NCI-H146 treated with DMSO at 0.1 percent for 48 hours (cell line): ENCODE data around the gene NRXN3.
A peak's percentile ranks its signal among the peaks of the same experiment; 100 is the strongest.

Experiments used
- DNase-seq: peaks from one replicate; lab custom pipeline; 2025; ENCODE audit not compliant: unreplicated experiment; lab: John Stamatoyannopoulos, UW

NRXN3 gene

DNA sequence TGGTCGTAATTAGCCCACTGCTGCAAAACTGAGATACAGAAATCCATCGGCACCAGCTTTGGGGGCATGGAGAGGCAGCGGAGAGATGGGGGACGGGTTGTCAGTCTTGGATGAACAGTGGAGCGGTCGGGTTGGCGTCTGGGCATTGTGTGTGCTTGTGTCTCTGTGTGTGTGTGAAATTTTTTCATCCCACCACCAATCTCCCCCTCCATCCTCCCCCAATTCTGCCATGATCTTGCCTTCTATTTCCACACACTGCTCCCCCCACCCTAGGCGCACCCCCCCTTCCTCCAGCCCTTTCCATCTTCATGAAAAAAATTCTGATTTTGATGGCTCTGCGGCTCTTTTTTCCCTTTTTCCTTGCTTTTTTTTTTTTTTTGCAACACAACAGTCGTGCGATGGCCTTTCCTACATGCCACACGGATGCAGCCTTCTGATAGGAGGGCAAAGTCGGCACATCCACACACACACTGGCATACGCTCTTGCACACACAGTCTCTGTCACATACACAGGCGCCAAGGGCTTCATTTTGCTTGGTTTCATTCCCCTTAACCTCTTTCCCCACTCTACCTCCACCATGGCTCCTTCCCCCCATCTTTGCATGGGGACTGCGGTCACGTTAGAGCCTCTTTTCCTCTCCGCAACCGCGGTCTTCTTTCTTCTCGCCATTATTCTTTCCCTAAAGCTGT is 3.3 kb downstream of the NRXN3 start:
- DNase-seq, result no peak

GRCh38 chr14:78175412-78175811 is 5.2 kb downstream of the NRXN3 start:
- DNase-seq, result no peak

DNA sequence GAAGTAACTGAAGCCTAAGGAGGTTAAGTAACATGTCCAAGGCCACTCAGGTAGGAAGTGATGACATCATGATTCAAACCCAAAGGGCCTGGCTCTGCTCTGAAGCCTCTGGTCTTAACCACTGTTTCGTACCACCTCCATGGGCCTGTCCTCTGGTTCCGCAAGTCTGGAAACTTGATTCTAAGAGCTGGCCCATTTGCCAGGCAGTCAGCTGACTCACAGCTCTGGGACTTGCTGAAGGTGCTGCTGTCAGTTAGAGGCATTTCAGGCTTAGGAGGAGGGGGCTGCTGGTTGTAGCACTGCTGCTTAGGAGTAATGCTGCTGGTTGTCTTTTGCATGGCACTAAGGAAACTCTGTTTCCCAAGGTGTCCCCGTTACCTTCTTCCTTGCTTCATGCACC is 7.9 kb downstream of the NRXN3 start:
- DNase-seq, result no peak

GRCh38 chr14:78178971-78179370 is 8.8 kb downstream of the NRXN3 start:
- no peak for DNase-seq

DNA sequence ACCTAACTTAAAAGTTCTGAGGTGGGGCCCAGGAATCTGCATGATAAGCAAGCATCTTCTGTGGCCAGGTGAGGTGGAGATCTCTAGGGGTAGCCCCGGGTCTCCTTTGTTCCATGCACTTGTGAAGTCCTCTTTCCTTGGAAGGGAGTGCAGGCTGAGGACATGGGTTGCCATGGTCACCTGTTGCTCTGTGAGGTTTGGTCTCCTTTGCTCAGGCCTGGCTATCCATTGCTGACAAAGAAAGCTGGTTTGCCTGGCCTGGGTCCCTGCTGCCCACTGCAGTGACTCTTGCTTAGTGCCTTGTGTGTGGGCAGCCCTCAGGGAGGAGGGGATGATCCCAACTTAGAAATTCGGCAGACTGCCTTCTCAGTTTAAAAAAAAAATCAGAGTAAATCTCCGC is 11.1 kb downstream of the NRXN3 start:
- DNase-seq, result no peak

DNA sequence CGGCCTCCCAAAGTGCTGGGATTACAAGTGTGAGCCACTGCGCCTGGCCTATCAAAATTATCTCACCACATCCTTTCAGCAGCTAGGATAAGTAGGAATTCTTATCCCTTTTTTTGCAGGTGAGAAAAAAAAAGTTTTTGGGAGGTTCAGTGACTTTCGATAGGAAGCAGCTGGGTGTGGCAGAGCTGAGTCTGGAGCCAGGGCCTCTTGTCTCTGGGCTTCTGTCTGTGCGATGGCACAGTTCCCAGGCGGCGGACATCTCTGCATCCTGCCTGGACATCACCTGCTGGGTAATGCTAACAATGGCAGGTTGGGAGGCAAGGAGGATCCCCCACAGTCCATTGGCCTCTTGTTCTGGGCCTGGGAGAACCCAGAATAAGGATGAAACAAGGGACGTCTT is 12.5 kb downstream of the NRXN3 start:
- DNase-seq, result peak; percentile 6

GRCh38 chr14:78184157-78184556 is 14.0 kb downstream of the NRXN3 start:
- no peak for DNase-seq

DNA sequence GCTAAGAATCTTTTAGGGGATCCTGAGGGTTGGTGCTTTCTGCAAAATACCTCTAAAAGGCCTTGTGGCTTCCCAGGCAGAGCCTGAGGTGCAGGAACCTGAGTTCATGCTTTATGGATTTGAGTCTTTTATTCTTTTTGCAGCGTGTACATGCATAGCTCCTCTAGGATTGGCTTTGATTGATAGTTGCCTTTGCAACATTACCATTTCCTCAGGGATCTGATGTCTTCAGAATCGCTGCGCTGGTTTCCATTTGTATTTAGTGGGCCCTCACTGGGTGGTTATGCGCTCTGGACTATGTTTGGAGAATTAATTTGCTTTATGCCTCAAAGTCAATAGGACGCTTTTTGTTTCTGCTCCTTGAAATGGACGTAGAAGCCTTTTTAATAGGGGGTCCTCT is 16.1 kb downstream of the NRXN3 start:
- no peak for DNase-seq

- DNase-seq, result no peak
Measured at GRCh38 chr14:78188882-78189281, 18.7 kb downstream of the NRXN3 start.

DNA sequence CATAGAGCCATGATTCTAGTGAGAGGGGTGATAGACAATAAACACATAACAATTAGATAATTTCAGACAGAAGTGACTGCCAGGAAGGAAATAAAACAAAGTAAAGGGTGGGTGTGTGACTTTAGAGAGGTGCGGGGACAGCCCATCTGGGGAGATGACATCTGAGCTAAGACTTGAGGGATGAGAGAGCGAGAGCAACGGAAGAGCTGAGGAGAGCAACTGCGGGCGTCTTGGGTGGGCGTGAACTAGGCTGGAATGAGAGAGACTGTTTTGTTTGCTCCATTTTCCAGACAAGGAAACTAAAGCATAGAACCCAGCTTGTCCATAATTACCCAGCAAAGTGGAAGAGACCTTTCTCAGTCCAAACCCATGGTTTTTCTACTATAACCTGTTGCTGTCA is 25.3 kb downstream of the NRXN3 start:
- no peak for DNase-seq

- DNase-seq, result no peak
Measured at GRCh38 chr14:78196323-78196722, 26.1 kb downstream of the NRXN3 start.

- DNase-seq, result no peak
Measured at GRCh38 chr14:78197051-78197450, 26.9 kb downstream of the NRXN3 start.

- no peak for DNase-seq
Measured at GRCh38 chr14:78202163-78202562, 32.0 kb downstream of the NRXN3 start.

- DNase-seq, result peak; percentile 93
Measured at GRCh38 chr14:78202976-78203375, 32.8 kb downstream of the NRXN3 start.

- no peak for DNase-seq
Measured at GRCh38 chr14:78207414-78207813, 37.2 kb downstream of the NRXN3 start.

GRCh38 chr14:78220273-78220672 is 50.1 kb downstream of the NRXN3 start:
- DNase-seq, result no peak

DNA sequence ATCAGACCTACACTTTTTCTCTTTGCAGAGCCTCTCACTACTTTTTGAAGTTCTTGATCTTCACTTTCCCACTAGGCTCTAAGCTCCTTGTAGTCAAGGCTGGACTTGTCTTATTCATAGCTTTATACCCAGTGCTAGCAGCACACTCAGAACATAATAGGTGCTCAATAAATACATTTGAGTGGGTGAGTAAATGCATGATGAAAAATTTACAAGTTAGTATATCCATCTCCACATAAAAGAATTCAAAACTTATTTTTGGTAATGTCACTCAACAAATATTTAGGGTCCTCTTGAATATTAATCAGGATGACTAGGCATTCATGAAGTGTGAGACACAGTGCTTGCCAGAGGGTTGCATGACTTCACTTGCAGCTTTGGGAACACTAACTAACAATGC is 52.6 kb downstream of the NRXN3 start:
- no peak for DNase-seq

GRCh38 chr14:78227248-78228077 is 57.3 kb downstream of the NRXN3 start:
- DNase-seq, result no peak

DNA sequence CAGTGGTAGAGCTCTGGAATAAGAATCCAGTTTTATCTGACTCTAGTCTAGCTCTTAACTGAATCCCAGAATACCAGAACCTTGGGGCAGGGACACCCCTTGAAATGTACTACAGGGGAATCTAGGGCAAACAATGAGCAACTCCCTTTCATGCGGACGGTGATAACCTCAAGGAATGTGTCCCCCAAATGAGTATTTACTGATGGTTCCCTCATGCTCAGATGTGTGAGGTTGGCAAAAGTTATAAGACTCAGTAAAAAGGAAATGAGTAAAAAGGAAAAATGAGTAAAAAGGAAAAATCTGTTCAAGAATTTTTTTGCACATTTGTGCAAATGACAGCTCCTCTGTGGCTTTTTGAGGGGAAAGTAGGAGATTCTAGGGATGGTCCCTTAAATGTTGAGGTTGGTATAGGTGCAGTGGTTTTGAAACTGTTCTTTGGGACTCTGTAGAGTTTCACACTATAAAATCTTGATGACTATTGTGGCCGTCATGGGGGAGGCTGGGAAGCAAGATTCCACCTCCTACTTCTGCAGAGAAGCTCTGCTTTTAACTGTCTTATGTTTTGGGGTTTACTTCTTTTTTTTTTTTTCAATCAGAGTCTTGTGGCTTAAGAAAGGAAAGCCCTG is 58.6 kb downstream of the NRXN3 start:
- DNase-seq, result no peak

- DNase-seq, result peak; percentile 61
Measured at GRCh38 chr14:78232231-78233000, 62.2 kb downstream of the NRXN3 start.

DNA sequence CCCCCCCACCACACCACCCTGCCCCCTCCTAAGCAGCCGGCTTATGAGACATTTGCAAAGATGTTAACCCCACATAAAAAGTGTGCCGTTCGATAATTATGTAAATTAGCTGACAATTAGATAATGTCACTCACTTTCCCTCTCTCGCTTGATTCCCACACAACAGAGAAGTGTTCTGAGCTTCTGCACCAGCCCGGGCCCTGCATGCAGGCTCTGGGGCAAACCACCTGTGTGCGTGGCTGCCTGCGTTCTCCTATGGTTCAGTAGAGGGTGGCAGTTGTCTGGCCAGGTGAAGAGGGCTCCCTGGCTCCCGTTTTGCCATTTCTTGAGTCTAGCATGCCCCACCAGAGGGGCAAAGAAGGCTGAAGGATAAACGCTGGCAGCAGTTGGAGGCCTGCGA is 68.0 kb downstream of the NRXN3 start:
- DNase-seq, result no peak
